Vagina (tissue), 2 donors: Measurements from ENCODE around the gene DENND1A. TPM values are rescaled to one million over a fixed set of nuclear protein-coding genes. Genes with fewer than 3 reads are reported as not detected.

Experiments used
- DNase-seq, 2 donors: peaks; one replicate each; pipeline ENCODE4 v3.0.0-alpha.2; 2017; ENCODE audit errors: extremely low spot score in 2 of 2
- H3K27ac ChIP-seq: fragments of 200-600 bp; sonication (generic); one replicate; pipeline ENCODE4 v1.5.1; 2019
- H3K27me3 ChIP-seq: fragments of 200-600 bp; sonication (generic); one replicate; pipeline ENCODE4 v1.5.1; 2019
- H3K36me3 ChIP-seq, 2 donors: fragments of 200-600 bp; sonication (generic); one replicate each; pipeline ENCODE4 v1.5.1; 2017 to 2019
- H3K4me1 ChIP-seq: fragments of 200-600 bp; sonication (generic); one replicate; pipeline ENCODE4 v1.5.1; 2019
- H3K4me3 ChIP-seq, 2 donors: fragments of 200-600 bp; sonication (generic); 1 replicate in 1 of 2; 2 replicates in 1 of 2; pipeline ENCODE4 v1.5.1; 2016 to 2019
- H3K9me3 ChIP-seq: fragments of 200-600 bp; sonication (generic); one replicate; pipeline ENCODE4 v1.5.1; 2019
- CTCF ChIP-seq, 3 experiments: fragments of 450-650 bp in 2 of 3; fragments of 200-600 bp in 1 of 3; sonication (generic) in 1 of 3; IDR thresholded peaks; one replicate each; pipeline ENCODE4 v1.5.1; 2017 to 2019; ENCODE audit warnings: antibody characterized with exemption in 3 of 3, mild to moderate bottlenecking in 2 of 3, moderate library complexity in 2 of 3
- POLR2A ChIP-seq, 2 donors: fragments of 450-650 bp; IDR thresholded peaks; one replicate each; pipeline ENCODE4 v1.6.1; 2017; ENCODE audit warnings: antibody characterized with exemption in 2 of 2, mild to moderate bottlenecking in 2 of 2, moderate library complexity in 2 of 2
- POLR2AphosphoS5 ChIP-seq, 2 donors: sonication (generic); formaldehyde crosslinking; IDR thresholded peaks; one replicate each; pipeline ENCODE4 v1.9.0; 2017; ENCODE audit warnings: antibody characterized with exemption in 2 of 2, mild to moderate bottlenecking in 2 of 2, low read depth in 1 of 2; ENCODE audit not compliant: insufficient read depth in 1 of 2
- intact Hi-C: fragments of 100-400 bp; cut with DNase I; formaldehyde crosslinking; loops from one replicate; pipeline ENCODE4 v1.15.1; 2023
- total RNA-seq: library from RNA; depleted of rRNA; stranded (reverse); fragments of >200 nt; gene quantifications from one replicate; pipeline ENCODE4 v1.2.3, GENCODE V29; 2016

The DENND1A gene
- total RNA-seq, 1 donor from 2014 or later: 20.4 TPM

GRCh38 chr9:123712399-123712798 lies 217.5 kb downstream of the DENND1A start:
- Histone ChIP-seq H3K27ac (no peak overlapping the region), H3K4me3 (no peak overlapping the region), H3K27me3 (no peaks in the 10 kb centered on the region), H3K36me3 (no peaks in the 10 kb centered on the region), H3K4me1 (no peaks in the 10 kb centered on the region), H3K9me3 (no peaks in the 10 kb centered on the region)
- TF ChIP-seq CTCF (IDR thresholded peaks at IDR 0.05) (no peak), POLR2A (IDR thresholded peaks at IDR 0.05) (no peak), POLR2AphosphoS5 (IDR thresholded peaks at IDR 0.05; ENCODE audit: insufficient read depth in 1 of 2, low read depth in 1 of 2) (no peak)
- DNase-seq: no peak
- intact Hi-C loops: no loop called here

GRCh38 chr9:123710299-123710698 lies 219.6 kb downstream of the DENND1A start:
- intact Hi-C loops: no loop called here
- Histone ChIP-seq H3K27ac (no peak overlapping the region), H3K4me3 (no peak overlapping the region), H3K27me3 (no peaks in the 10 kb centered on the region), H3K9me3 (no peaks in the 10 kb centered on the region), H3K4me1 (no peaks in the 10 kb centered on the region), H3K36me3 (no peaks in the 10 kb centered on the region)
- no peak for DNase-seq
- no peak for TF ChIP-seq POLR2AphosphoS5 (IDR thresholded peaks at IDR 0.05; ENCODE audit: insufficient read depth in 1 of 2, low read depth in 1 of 2)
- TF ChIP-seq POLR2A (IDR thresholded peaks at IDR 0.05): no peak
- TF ChIP-seq CTCF (IDR thresholded peaks at IDR 0.05): no peak

GRCh38 chr9:123702483-123702882 lies 227.4 kb downstream of the DENND1A start:
- DNase-seq: no peak
- Histone ChIP-seq H3K27ac (no peak overlapping the region), H3K4me1 (no peaks in the 10 kb centered on the region), H3K9me3 (peaks cover 11% of the 10 kb centered on the region), H3K36me3 (peaks cover 0 to 6% of the 10 kb centered on the region in 2 donors), H3K4me3 (no peak overlapping the region), H3K27me3 (no peaks in the 10 kb centered on the region)
- intact Hi-C loops: no loop called here
- TF ChIP-seq POLR2A (IDR thresholded peaks at IDR 0.05): no peak

GRCh38 chr9:123697686-123698085 lies 232.2 kb downstream of the DENND1A start:
- H3K27ac ChIP-seq: no peak overlapping the region
- TF ChIP-seq POLR2AphosphoS5 (IDR thresholded peaks at IDR 0.05; ENCODE audit: insufficient read depth in 1 of 2, low read depth in 1 of 2) (no peak), CTCF (IDR thresholded peaks at IDR 0.05) (no peak), POLR2A (IDR thresholded peaks at IDR 0.05) (no peak)
- H3K4me1 ChIP-seq: no peaks in the 10 kb centered on the region
- intact Hi-C loops: no loop called here
- no peaks in the 10 kb centered on the region for H3K36me3 ChIP-seq
- no peak overlapping the region for H3K4me3 ChIP-seq
- no peak for DNase-seq
- H3K9me3 ChIP-seq: peaks cover 6% of the 10 kb centered on the region
- no peaks in the 10 kb centered on the region for H3K27me3 ChIP-seq

- no peaks in the 10 kb centered on the region for H3K9me3 ChIP-seq
- intact Hi-C loops: no loop called here
- no peak for DNase-seq
- no peaks in the 10 kb centered on the region for H3K27me3 ChIP-seq
- H3K4me3 ChIP-seq: no peak overlapping the region
- H3K4me1 ChIP-seq: no peaks in the 10 kb centered on the region
- no peaks in the 10 kb centered on the region for H3K36me3 ChIP-seq
- TF ChIP-seq POLR2AphosphoS5 (IDR thresholded peaks at IDR 0.05; ENCODE audit: insufficient read depth in 1 of 2, low read depth in 1 of 2): no peak
- H3K27ac ChIP-seq: no peak overlapping the region
Observed at GRCh38 chr9:123696476-123696875, 233.4 kb downstream of the DENND1A start.

- TF ChIP-seq POLR2A (IDR thresholded peaks at IDR 0.05) (no peak), CTCF (IDR thresholded peaks at IDR 0.05) (no peak), POLR2AphosphoS5 (IDR thresholded peaks at IDR 0.05; ENCODE audit: insufficient read depth in 1 of 2, low read depth in 1 of 2) (no peak)
- Histone ChIP-seq H3K4me1 (no peaks in the 10 kb centered on the region), H3K4me3 (no peak overlapping the region), H3K27me3 (no peaks in the 10 kb centered on the region), H3K36me3 (no peaks in the 10 kb centered on the region), H3K27ac (no peak overlapping the region), H3K9me3 (no peaks in the 10 kb centered on the region)
- DNase-seq: no peak
- intact Hi-C loops: no loop called here
Observed at GRCh38 chr9:123695386-123695785, 234.5 kb downstream of the DENND1A start.
